Activated CD8-positive, alpha-beta memory T cell treated with anti-CD3 and anti-CD28 coated beads for 4 hours (primary cell): ENCODE measurements around the gene SIRT2.

Experiments used
- DNase-seq, 2 donors: peaks; one replicate each; pipeline ENCODE4 v3.0.0-alpha.2; 2020; ENCODE audit warnings: low read depth in 2 of 2

Gene SIRT2

GRCh38 chr19:38845374-38846024, 53.9 kb downstream of the SIRT2 start:
- DNase-seq: no peak

GRCh38 chr19:38844093-38844686, 55.2 kb downstream of the SIRT2 start:
- no peak for DNase-seq

DNA sequence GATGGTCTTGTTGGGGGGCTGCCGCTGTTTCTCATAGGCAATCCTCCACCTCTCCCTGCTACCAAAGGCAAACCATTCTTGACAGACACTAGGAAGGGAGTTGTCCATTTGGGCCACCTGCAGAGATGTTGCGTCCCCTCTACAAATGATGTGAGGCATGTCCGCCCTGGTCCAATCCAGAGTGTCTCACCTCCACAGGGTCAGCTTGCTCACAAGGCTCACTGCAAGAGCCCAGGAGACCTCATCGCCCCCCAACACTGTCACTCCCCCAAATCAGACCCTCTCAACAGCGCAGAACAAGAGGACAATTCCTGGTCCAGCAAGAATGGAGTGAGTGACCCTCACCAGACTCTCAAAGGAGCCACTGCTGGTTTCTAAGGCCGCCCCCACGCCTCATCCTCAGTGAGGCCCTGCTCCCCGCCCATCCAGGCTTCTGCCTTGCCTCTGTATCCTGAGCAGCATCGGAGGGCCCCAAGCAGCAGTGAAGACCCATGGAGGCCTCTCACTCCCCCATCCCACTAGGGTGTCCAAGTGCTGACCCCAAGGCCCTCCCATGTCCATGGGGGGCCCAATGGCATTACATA, 56.2 kb downstream of the SIRT2 start:
- DNase-seq: no peak

GRCh38 chr19:38842439-38843174, 56.8 kb downstream of the SIRT2 start:
- DNase-seq: no peak

DNA sequence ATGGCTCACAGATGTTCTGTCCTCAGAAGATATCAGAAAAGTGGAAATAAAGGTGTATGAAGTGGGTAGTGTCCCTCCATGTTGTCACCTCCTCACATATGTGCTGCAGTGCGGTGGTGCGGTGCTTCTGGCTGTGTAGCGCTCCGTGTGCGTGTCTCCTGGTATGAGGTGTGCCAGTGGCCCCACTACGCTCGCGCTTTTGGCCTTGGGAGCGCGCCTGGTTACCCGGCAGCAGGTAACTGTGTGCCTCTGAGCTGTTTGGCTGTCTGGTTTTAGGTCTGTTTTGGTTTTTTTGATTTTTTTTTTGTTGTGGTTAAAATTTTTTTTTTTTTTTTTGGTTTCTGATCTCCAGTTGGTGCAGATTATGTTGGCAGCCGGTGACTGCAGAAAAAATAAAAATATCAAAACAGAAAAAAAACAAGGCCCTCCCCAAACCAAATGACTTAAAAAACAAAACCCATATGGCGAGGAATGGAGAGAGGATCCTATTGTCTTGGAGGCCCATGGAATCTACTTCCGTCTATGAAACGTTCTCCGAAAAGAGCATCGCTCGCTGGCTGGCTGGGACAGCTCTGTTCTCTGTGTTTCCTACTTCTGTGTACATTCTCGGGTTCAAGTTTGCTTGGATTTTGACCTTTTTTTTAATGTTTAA, 57.5 kb downstream of the SIRT2 start:
- DNase-seq: no peak

DNA sequence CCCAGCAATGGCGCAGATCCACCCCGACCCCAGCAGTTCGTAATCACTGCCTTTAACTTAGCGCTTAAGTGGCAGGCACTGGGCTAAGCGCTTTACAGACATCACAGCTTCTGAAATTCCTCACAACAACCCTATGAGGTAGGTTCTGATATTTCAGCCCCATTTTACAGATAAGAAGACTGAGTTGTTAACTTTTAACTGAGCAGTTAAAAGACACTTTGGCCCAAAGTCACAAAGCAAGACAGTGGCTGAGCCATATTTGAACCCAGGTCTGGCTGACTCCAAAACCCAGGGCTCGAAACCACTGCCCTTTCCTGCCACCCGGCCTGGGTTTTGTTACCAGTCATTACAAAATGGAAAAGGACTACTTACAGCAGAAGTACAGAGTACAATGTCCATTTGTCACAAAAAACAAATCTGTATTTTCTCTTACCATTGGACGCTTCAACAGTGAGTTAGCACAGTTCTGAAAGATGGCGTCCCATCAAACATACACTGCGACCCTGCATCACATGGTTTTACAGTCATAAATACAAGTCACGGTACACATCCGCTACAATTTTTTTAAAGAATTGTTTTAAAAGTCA, 58.1 kb downstream of the SIRT2 start:
- no peak for DNase-seq

- no peak for DNase-seq
Observed at GRCh38 chr19:38840583-38840968, 58.8 kb downstream of the SIRT2 start.

GRCh38 chr19:38839816-38840582, 59.4 kb downstream of the SIRT2 start:
- no peak for DNase-seq

DNA sequence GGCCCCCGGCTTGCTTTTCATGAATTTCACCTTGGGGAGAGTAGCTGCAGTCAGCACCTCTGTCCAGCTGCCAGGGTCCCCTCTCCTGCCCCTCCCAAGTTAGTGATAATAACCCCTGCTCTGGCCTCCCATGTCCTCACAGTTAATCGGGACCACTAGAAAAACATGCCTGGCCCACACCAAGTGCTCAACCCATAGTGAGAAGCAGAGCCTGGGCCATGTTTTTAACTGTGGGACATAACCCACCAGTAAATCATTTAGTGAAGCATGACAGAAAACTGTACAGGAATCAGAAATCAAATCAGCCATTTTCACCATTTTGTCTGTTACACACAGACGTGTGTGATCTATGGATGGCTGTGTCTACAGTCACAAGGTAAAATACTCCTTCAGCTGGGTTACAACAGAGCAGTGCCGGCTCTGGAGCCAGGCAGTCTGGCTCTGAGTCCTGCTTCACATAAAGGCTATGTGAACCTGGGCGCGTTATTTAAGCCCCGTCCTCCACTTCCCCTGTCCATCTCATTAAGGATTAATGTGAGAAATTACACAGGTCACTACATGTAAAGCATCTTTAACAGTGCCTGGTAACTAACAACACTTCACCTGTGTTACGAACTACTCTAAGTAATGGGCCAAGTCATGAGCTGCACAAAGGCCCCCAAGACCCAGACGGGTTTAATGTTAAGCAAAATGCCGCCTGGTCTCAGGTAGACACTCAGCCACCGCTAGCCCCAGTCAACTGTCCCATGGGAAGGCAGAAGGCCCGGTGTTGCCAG, 60.2 kb downstream of the SIRT2 start:
- DNase-seq: no peak

GRCh38 chr19:38838208-38838985, 61.0 kb downstream of the SIRT2 start:
- peak; percentile 20 to 53 for DNase-seq

DNA sequence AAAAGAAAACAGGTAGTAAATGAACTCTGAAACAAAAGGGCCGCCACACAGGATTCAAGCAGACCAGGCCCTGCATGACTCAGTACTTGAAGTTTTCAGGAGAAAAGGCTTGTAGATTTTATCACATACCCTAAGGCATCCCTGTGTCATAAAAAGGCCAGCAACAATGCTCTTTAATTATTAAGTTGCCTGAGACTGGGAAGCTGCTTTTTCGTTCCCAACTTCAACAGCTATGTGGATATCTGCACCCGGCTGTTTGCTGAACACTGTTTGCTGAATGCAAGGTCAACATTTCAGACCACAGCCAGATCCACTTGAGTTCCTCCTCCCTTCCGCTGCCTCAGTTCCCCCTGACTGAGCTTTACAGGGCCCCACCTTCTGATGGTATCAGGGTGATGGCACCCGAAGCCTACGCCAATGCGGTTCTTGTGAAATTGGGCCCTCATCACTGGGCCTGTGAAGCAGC, 61.7 kb downstream of the SIRT2 start:
- no peak for DNase-seq

DNA sequence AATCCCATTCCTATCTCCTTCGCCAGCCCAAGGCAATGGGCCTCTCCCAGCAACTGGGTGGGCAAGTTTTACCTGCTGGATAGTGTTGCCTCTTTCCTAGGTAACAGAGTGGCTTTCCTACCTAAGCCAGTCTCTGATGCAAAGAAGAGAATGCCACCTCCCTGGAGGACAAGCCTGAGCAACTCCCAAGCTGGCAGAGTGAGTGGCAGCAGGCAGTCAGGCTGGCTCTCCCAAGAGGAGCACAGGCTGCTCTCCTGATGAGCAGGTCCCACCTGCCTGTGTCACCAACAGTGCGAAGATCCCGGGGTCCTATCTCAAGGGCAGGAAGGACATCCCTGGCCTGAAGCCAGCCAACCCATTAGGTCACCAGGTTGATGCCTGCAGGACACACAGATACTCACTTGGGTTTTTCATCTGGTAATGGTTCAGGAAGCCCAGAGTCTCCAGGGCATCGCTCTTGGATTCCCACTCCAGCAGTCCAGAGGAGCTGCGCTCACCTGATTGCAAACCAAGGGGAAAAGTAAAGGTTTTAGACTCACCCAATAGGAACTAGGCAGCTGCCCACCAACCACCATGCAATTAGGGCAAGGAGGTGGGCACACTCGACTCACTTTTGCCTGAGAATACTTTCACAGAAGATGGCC, 62.3 kb downstream of the SIRT2 start:
- DNase-seq: no peak

DNA sequence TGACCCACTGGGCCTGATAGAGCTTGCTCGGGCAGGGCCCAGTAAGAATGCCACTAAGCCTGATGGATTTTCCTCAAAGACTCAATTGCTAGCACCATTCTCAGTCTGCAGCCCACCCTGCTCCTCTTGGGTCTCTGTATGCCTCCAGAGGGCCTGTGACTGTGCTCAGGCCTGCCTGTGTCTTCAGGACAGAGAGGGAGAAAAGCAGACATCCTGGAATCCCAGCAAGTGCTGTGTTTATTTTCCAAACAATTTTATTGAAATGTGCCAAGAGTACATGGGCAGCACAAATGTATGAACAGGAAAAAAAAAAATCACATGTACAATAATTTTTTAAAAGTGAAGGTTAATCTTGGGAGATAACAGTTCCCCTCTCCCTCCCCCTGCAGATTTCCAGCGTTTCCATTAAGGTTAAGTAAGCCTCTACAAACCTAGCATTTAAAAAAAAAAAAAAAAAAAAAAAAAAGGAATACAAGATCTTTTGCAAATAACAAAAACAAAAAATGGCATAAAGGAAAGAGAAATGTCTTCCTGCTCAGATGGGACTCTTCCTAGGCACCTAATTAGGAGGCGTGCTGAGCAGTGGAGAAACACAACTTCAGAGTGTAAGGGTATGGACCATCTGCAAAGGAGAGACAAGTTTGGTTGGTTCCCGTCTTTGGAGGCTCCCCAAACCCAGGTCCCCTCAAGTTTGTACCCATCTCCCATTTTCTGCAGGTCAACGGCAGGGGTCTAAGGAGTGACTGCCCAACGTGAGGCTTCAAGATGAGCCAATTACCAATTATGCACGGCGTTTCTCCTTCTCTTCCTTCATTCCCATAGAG, 63.0 kb downstream of the SIRT2 start:
- no peak for DNase-seq

GRCh38 chr19:38834590-38834989, 64.8 kb downstream of the SIRT2 start:
- DNase-seq: no peak

DNA sequence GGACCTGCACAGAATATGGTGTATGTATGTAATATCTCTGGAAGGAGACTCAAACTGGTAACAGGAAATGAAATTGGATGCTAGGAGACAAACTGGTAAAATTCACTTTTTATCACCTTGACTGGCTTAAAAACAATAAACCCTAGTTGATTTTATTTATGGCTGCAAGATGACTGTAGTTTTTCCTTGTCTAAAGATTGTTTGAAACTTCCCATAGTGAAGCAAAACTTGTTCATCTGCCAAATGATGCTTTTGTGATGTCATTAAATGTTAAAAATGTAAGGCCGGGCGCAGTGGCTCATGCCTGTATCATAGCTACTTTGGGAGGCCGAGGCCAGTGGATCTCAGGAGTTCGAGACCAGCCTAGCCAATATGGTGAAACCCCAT, 65.3 kb downstream of the SIRT2 start:
- no peak for DNase-seq

- no peak for DNase-seq
Observed at GRCh38 chr19:38833092-38833425, 66.4 kb downstream of the SIRT2 start.

DNA sequence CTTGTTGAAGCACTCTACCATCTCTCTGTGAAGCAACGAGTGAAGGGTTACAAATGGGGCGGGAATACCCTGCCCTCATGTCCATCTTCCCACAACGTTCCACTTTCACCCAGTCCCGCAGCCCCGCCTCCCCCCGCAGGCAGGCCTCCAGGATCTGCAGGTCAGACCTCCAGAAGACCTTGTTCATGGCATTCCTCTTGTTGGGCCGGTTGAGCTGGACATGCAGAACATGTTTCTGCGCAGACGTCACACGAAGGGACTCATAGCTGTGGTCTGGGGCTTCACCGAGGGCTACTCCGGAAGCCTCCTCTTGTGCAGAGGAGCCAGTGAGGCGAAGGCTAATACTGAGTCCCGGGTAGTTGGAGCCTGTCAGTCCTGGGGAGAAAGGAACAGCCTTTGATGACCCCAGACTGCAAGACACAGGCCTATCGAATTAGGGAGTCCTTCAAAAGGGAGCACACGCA, 68.2 kb downstream of the SIRT2 start:
- no peak for DNase-seq
